ENCODE data around the gene KDM4C. TPM values are rescaled to one million over a fixed set of nuclear protein-coding genes. Genes with fewer than 3 reads are reported as not detected.

KDM4C gene
- total RNA-seq, 1 experiment from 2014 or later: 16.2 TPM

DNA sequence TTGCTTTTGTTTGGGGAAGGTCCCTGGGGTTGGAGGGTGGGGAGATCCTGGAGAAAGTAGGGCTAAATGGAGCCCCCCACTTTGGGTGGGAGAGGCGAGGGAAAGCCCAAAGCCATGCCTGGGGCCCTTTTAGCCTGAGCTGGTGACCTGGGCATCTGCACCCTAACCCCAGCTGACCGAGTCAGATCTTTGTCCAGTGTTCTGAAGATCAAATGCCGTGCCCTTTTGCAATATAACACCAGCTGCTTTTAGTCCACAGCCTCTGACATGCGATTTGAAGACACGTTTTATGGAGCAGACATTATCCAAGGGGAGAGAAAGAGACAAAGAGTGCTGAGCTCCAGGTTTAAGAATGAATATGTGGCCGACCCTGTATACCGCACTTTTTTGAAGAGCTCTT is 416.5 kb downstream of the KDM4C start:
- no peak overlapping the region for H3K4me3 Mint-ChIP-seq (ENCODE audit: low read depth, unreplicated experiment)
- TF ChIP-seq CTCF (IDR thresholded peaks at IDR 0.05; ENCODE audit: unreplicated experiment): no peak
- no TSS peak for BruUV-seq (replicated peaks)
- no peaks in the 10 kb centered on the region for H3K27me3 Mint-ChIP-seq (ENCODE audit: unreplicated experiment)
- CTCF ChIA-PET: no interaction called here
- DNase-seq: no peak
- H3K9me3 Mint-ChIP-seq (ENCODE audit: low read depth, unreplicated experiment): no peaks in the 10 kb centered on the region
- no peak overlapping the region for H3K27ac Mint-ChIP-seq (ENCODE audit: unreplicated experiment)
- intact Hi-C loops (cut with micrococcal nuclease; ENCODE audit: unreplicated experiment): no loop called here
- H3K4me1 Mint-ChIP-seq (ENCODE audit: low read depth, unreplicated experiment): no peaks in the 10 kb centered on the region
- no peaks in the 10 kb centered on the region for H3K36me3 Mint-ChIP-seq (ENCODE audit: insufficient read depth, unreplicated experiment)

GRCh38 chr9:7174884-7175283 is 417.1 kb downstream of the KDM4C start:
- CTCF ChIA-PET: no interaction called here
- no peak for DNase-seq

GRCh38 chr9:7176561-7176960 is 418.8 kb downstream of the KDM4C start:
- H3K4me3 Mint-ChIP-seq (ENCODE audit: low read depth, unreplicated experiment): no peak overlapping the region
- TF ChIP-seq CTCF (IDR thresholded peaks at IDR 0.05; ENCODE audit: unreplicated experiment): no peak
- H3K27ac Mint-ChIP-seq (ENCODE audit: unreplicated experiment): no peak overlapping the region
- H3K9me3 Mint-ChIP-seq (ENCODE audit: low read depth, unreplicated experiment): no peaks in the 10 kb centered on the region
- H3K27me3 Mint-ChIP-seq (ENCODE audit: unreplicated experiment): no peaks in the 10 kb centered on the region
- BruUV-seq (replicated peaks): no TSS peak
- H3K36me3 Mint-ChIP-seq (ENCODE audit: insufficient read depth, unreplicated experiment): no peaks in the 10 kb centered on the region
- CTCF ChIA-PET: interaction anchor here (0.6 kb wide), 1 partner anchor 776 kb away, joined by 3 read pairs; no protein-coding TSS in a partner anchor
- intact Hi-C loops (cut with micrococcal nuclease; ENCODE audit: unreplicated experiment): no loop called here
- no peak for DNase-seq
- H3K4me1 Mint-ChIP-seq (ENCODE audit: low read depth, unreplicated experiment): no peaks in the 10 kb centered on the region

More at GRCh38 chr9:7174884-7175283, 417.1 kb downstream of the KDM4C start:
- TF ChIP-seq CTCF (IDR thresholded peaks at IDR 0.05; ENCODE audit: unreplicated experiment): no peak
- no peaks in the 10 kb centered on the region for H3K9me3 Mint-ChIP-seq (ENCODE audit: low read depth, unreplicated experiment)
- no peak overlapping the region for H3K4me3 Mint-ChIP-seq (ENCODE audit: low read depth, unreplicated experiment)
- no peak overlapping the region for H3K27ac Mint-ChIP-seq (ENCODE audit: unreplicated experiment)
- intact Hi-C loops (cut with micrococcal nuclease; ENCODE audit: unreplicated experiment): no loop called here
- H3K4me1 Mint-ChIP-seq (ENCODE audit: low read depth, unreplicated experiment): no peaks in the 10 kb centered on the region
- no peaks in the 10 kb centered on the region for H3K27me3 Mint-ChIP-seq (ENCODE audit: unreplicated experiment)
- H3K36me3 Mint-ChIP-seq (ENCODE audit: insufficient read depth, unreplicated experiment): no peaks in the 10 kb centered on the region
- no TSS peak for BruUV-seq (replicated peaks)

- no peaks in the 10 kb centered on the region for H3K36me3 Mint-ChIP-seq (ENCODE audit: insufficient read depth, unreplicated experiment)
- no peak overlapping the region for H3K4me3 Mint-ChIP-seq (ENCODE audit: low read depth, unreplicated experiment)
- no peaks in the 10 kb centered on the region for H3K4me1 Mint-ChIP-seq (ENCODE audit: low read depth, unreplicated experiment)
- no TSS peak for BruUV-seq (replicated peaks)
- H3K27ac Mint-ChIP-seq (ENCODE audit: unreplicated experiment): no peak overlapping the region
- no peaks in the 10 kb centered on the region for H3K9me3 Mint-ChIP-seq (ENCODE audit: low read depth, unreplicated experiment)
- CTCF ChIA-PET: no interaction called here
- DNase-seq: no peak
- no peak for TF ChIP-seq CTCF (IDR thresholded peaks at IDR 0.05; ENCODE audit: unreplicated experiment)
- intact Hi-C loops (cut with micrococcal nuclease; ENCODE audit: unreplicated experiment): no loop called here
- no peaks in the 10 kb centered on the region for H3K27me3 Mint-ChIP-seq (ENCODE audit: unreplicated experiment)
Observed at GRCh38 chr9:7177383-7177782, 419.6 kb downstream of the KDM4C start.
